ENCODE measurements around the gene DNAH14. TPM values are rescaled to one million over a fixed set of nuclear protein-coding genes. Genes with fewer than 3 reads are reported as not detected.

The DNAH14 gene
- polyA plus RNA-seq, 1 donor (not counting 4 experiments of a cell fraction or from before 2014, with no cell fraction given): 6.4 TPM

DNA sequence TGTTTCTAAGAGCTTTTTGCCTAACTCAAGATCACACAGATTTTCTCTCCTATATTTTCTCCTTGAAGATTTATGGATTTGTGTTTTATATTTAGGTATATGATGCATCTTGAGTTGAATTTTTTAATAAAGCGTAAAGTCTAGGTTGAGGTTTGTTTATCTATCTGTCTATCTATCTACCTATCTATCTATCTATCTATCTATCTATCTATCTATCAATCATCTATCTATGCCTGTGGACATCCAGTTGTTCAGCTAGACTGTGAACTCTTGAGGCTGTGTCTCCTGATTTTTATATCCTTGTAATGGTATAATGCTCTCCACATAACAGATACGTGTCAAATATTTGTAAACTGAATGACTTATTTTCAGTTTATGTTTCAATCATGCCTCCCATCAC, 120.1 kb downstream of the DNAH14 start:
- dilution Hi-C loops (cut with MboI; ENCODE audit: extremely low pct_ligation_motif_present, low sequenced_read_pairs): no loop called here
- Histone ChIP-seq H3K79me2 (ENCODE audit: control insufficient read depth, insufficient read depth, low read length) (no peaks in the 10 kb centered on the region), H3K36me3 (ENCODE audit: control insufficient read depth in 2 of 2, extremely low read depth in 1 of 2, insufficient read depth in 2 of 2, low read length in 2 of 2) (no peaks in the 10 kb centered on the region), H3K4me2 (ENCODE audit: control insufficient read depth, extremely low read depth, insufficient read depth, low read depth, low read length) (no peak overlapping the region), H2AFZ (ENCODE audit: control insufficient read depth, low read length) (no peak overlapping the region), H3K4me3 (ENCODE audit: control insufficient read depth in 2 of 3, extremely low read depth in 1 of 3, insufficient read depth in 2 of 3, low read depth in 1 of 3, low read length in 3 of 3) (no peak overlapping the region), H3K4me1 (ENCODE audit: control insufficient read depth, extremely low read depth, insufficient read depth, low read length) (no peaks in the 10 kb centered on the region), H4K20me1 (ENCODE audit: control insufficient read depth, extremely low read depth, insufficient read depth, low read length) (no peaks in the 10 kb centered on the region), H3K27ac (ENCODE audit: control insufficient read depth, insufficient read depth, low read length) (no peak overlapping the region), H3K9me3 (ENCODE audit: control insufficient read depth, low read depth, low read length) (no peaks in the 10 kb centered on the region), H3K9me1 (ENCODE audit: control insufficient read depth, extremely low read depth, insufficient read depth, low read length) (no peaks in the 10 kb centered on the region), H3K27me3 (ENCODE audit: control insufficient read depth, extremely low read depth, insufficient read depth, low read length) (no peaks in the 10 kb centered on the region), H3K9ac (ENCODE audit: control insufficient read depth, extremely low read depth, insufficient read depth, low read length) (no peak overlapping the region)
- TF ChIP-seq EZH2 (IDR thresholded peaks at IDR 0.05; ENCODE audit: low read length) (no peak), CTCF (optimal IDR thresholded peaks at IDR 0.05 in 1 of 3, IDR thresholded peaks at IDR 0.05 in 1 of 3, conservative IDR thresholded peaks at IDR 0.05 in 1 of 3; ENCODE audit: extremely low read depth in 1 of 3, insufficient read depth in 2 of 3, low read length in 3 of 3) (no peak)
- FAIRE-seq: no peak
- no peak for DNase-seq (ENCODE audit: low read depth, low spot score)

- DNase-seq (ENCODE audit: low read depth, low spot score) (no peak), FAIRE-seq (no peak)
- Histone ChIP-seq H3K27ac (ENCODE audit: control insufficient read depth, insufficient read depth, low read length) (no peak overlapping the region), H3K36me3 (ENCODE audit: control insufficient read depth in 2 of 2, extremely low read depth in 1 of 2, insufficient read depth in 2 of 2, low read length in 2 of 2) (no peaks in the 10 kb centered on the region), H3K4me3 (ENCODE audit: control insufficient read depth in 2 of 3, extremely low read depth in 1 of 3, insufficient read depth in 2 of 3, low read depth in 1 of 3, low read length in 3 of 3) (no peak overlapping the region), H2AFZ (ENCODE audit: control insufficient read depth, low read length) (no peak overlapping the region), H4K20me1 (ENCODE audit: control insufficient read depth, extremely low read depth, insufficient read depth, low read length) (no peaks in the 10 kb centered on the region), H3K79me2 (ENCODE audit: control insufficient read depth, insufficient read depth, low read length) (no peaks in the 10 kb centered on the region), H3K27me3 (ENCODE audit: control insufficient read depth, extremely low read depth, insufficient read depth, low read length) (no peaks in the 10 kb centered on the region), H3K9ac (ENCODE audit: control insufficient read depth, extremely low read depth, insufficient read depth, low read length) (no peak overlapping the region), H3K4me2 (ENCODE audit: control insufficient read depth, extremely low read depth, insufficient read depth, low read depth, low read length) (no peak overlapping the region), H3K4me1 (ENCODE audit: control insufficient read depth, extremely low read depth, insufficient read depth, low read length) (no peaks in the 10 kb centered on the region), H3K9me3 (ENCODE audit: control insufficient read depth, low read depth, low read length) (no peaks in the 10 kb centered on the region), H3K9me1 (ENCODE audit: control insufficient read depth, extremely low read depth, insufficient read depth, low read length) (no peaks in the 10 kb centered on the region)
- dilution Hi-C loops (cut with MboI; ENCODE audit: extremely low pct_ligation_motif_present, low sequenced_read_pairs): no loop called here
- TF ChIP-seq EZH2 (IDR thresholded peaks at IDR 0.05; ENCODE audit: low read length) (no peak), CTCF (optimal IDR thresholded peaks at IDR 0.05 in 1 of 3, IDR thresholded peaks at IDR 0.05 in 1 of 3, conservative IDR thresholded peaks at IDR 0.05 in 1 of 3; ENCODE audit: extremely low read depth in 1 of 3, insufficient read depth in 2 of 3, low read length in 3 of 3) (no peak)
Observed at GRCh38 chr1:225063722-225064121, 134.2 kb downstream of the DNAH14 start.
